Spleen (tissue), 7 donors: ENCODE measurements around the gene TAB2.

Experiments
- POLR2A ChIP-seq, 3 donors: fragments of 450-650 bp; IDR thresholded peaks; one replicate each; pipeline ENCODE4 v1.5.1; 2017; ENCODE audit warnings: antibody characterized with exemption in 3 of 3, mild to moderate bottlenecking in 1 of 3
- POLR2AphosphoS5 ChIP-seq, 3 donors: sonication (generic); formaldehyde crosslinking; IDR thresholded peaks; one replicate each; pipeline ENCODE4 v1.5.1; 2017; ENCODE audit warnings: antibody characterized with exemption in 3 of 3
- TF ChIP-seq, protein P1 (sequence below), 11 experiments: fragments of 200-600 bp in 7 of 11; fragments of 450-650 bp in 4 of 11; sonication (generic) in 4 of 11; IDR thresholded peaks in 8 of 11; conservative IDR thresholded peaks in 3 of 11; 1 replicate in 7 of 11; 2 replicates in 4 of 11; pipeline versions ENCODE4 v1.4.0 to v1.8.0; 2016 to 2021; ENCODE audit warnings: antibody characterized with exemption in 11 of 11, inconsistent platforms in 4 of 11, mild to moderate bottlenecking in 1 of 11
- donor health status: DM: no; HTN: no; CAD: no; lungs with moderate emphysema.
- donor health status: DM: no; HTN: no; CAD: no.
- donor health status: DM: no; HTN: no; CAD: no.

DNA sequence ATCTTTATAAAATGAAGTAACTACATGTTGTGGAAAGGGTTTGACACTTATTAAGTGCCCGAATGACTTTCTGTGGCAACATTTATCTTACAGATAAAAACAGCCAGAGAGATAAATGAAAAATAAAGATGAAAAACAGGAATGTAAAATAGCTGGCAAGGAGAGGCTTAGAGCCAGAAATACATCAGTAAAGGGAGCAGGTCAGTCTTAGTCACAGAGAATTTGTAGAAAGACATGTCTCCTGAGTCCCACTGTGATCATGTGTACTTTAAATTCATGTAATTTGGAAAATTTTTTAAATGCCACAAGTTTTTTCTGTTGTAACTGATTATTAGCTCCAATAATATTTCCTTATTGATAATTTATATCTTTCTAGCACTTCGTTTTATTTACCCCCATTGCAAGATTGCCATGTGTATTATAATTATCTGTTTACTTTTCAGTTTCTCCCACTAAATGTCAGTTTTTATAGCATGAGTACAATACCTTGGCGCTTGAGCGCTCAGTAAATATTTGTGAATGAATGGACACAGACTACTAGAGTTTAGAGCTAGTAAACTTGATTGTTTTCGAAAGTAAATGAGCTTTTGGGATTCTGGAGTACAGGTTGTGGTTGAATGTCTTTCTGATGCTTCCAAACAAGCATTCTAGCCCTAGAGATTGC is 15.2 kb downstream of the TAB2 start:
- TF ChIP-seq, protein P1, sequence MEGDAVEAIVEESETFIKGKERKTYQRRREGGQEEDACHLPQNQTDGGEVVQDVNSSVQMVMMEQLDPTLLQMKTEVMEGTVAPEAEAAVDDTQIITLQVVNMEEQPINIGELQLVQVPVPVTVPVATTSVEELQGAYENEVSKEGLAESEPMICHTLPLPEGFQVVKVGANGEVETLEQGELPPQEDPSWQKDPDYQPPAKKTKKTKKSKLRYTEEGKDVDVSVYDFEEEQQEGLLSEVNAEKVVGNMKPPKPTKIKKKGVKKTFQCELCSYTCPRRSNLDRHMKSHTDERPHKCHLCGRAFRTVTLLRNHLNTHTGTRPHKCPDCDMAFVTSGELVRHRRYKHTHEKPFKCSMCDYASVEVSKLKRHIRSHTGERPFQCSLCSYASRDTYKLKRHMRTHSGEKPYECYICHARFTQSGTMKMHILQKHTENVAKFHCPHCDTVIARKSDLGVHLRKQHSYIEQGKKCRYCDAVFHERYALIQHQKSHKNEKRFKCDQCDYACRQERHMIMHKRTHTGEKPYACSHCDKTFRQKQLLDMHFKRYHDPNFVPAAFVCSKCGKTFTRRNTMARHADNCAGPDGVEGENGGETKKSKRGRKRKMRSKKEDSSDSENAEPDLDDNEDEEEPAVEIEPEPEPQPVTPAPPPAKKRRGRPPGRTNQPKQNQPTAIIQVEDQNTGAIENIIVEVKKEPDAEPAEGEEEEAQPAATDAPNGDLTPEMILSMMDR (IDR thresholded peaks at IDR 0.05 in 8 of 11, conservative IDR thresholded peaks at IDR 0.05 in 3 of 11) = no peak
- TF ChIP-seq POLR2A (IDR thresholded peaks at IDR 0.05) (no peak), POLR2AphosphoS5 (IDR thresholded peaks at IDR 0.05) (no peak)
